ENCODE results near the gene MEIOC. TPM values are rescaled to one million over a fixed set of nuclear protein-coding genes. Genes with fewer than 3 reads are reported as not detected.

MEIOC gene
- total and polyA plus RNA-seq, 2 donors (not counting 3 experiments of a cell fraction or from before 2014, with no cell fraction given): 0.08 to 0.46 TPM

DNA sequence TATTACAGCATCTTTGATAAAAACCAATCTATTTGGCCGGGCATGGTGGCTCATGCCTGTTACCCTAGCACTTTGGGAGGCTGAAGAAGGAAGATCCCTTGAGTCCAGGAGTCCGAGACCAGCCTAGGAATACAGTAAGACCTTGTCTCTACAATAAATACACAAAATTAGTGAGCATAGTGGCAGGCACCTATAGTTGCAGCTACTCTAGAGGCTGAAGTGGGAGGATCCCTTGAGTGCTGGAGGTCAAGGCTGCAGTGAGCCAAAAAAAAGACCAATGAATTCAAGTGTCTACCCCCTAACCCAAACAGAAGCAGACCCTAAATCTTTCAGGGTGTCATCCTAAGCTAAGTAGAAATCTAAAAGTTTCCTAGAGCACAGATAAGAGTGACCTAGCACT, 7.3 kb upstream of the MEIOC start:
- intact Hi-C loops (cut with micrococcal nuclease): no loop called here
- H3K27ac ChIP-seq (ENCODE audit: insufficient read depth, low read depth, low read length): no peak overlapping the region
- FAIRE-seq (no peak), DNase-seq (ENCODE audit: low read depth, low spot score) (no peak)
- H3K4me3 ChIP-seq (replicated peaks in 1 of 3; ENCODE audit: insufficient read depth in 1 of 3, low read depth in 1 of 3, low read length in 3 of 3): no peak overlapping the region
- H3K9me1 ChIP-seq (replicated peaks; ENCODE audit: control insufficient read depth, extremely low read depth, insufficient read depth, low read length): no peaks in the 10 kb centered on the region
- H4K20me1 ChIP-seq (replicated peaks; ENCODE audit: control insufficient read depth, extremely low read depth, insufficient read depth, low read length): no peaks in the 10 kb centered on the region
- POLR2A ChIA-PET: interaction anchor here (0.6 kb wide), 1 partner anchor 194 kb away, joined by 3 read pairs; no protein-coding TSS in a partner anchor
- dilution Hi-C loops (cut with MboI; ENCODE audit: extremely low pct_ligation_motif_present, low sequenced_read_pairs): no loop called here
- CTCF ChIA-PET: interaction anchor here (1.0 to 1.6 kb wide), 4 partner anchors 12 to 67 kb away, joined by 3 to 5 read pairs (median 4); no protein-coding TSS in a partner anchor
- H3K9me3 ChIP-seq (replicated peaks; ENCODE audit: control insufficient read depth, insufficient read depth, low read length): no peaks in the 10 kb centered on the region
- H3K4me2 ChIP-seq (ENCODE audit: insufficient read depth, low read length): no peak overlapping the region
- H3K79me2 ChIP-seq (ENCODE audit: control insufficient read depth, insufficient read depth, low read length): no peaks in the 10 kb centered on the region
- TF ChIP-seq POLR2AphosphoS5 (IDR thresholded peaks at IDR 0.05; ENCODE audit: insufficient read depth, low read depth, low read length) (no peak), JUN (IDR thresholded peaks at IDR 0.05; ENCODE audit: borderline replicate concordance, insufficient read depth, insufficient read length, low read depth) (no peak), EZH2 (IDR thresholded peaks at IDR 0.05; ENCODE audit: borderline replicate concordance, low read depth, low read length, severe bottlenecking) (no peak), GATA2 (IDR thresholded peaks at IDR 0.05; ENCODE audit: insufficient read depth, insufficient read length, low read depth, low read length) (no peak), MYC (IDR thresholded peaks at IDR 0.05; ENCODE audit: low read depth, low read length) (no peak), POLR2A (IDR thresholded peaks at IDR 0.05; ENCODE audit: low read depth, low read length) (no peak), FOS (IDR thresholded peaks at IDR 0.05; ENCODE audit: borderline replicate concordance, insufficient read depth, low read length) (no peak)
- TF ChIP-seq, protein P1, sequence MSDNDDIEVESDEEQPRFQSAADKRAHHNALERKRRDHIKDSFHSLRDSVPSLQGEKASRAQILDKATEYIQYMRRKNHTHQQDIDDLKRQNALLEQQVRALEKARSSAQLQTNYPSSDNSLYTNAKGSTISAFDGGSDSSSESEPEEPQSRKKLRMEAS (IDR thresholded peaks at IDR 0.05; ENCODE audit: insufficient read depth, insufficient read length): no peak
- TF ChIP-seq, protein P2, sequence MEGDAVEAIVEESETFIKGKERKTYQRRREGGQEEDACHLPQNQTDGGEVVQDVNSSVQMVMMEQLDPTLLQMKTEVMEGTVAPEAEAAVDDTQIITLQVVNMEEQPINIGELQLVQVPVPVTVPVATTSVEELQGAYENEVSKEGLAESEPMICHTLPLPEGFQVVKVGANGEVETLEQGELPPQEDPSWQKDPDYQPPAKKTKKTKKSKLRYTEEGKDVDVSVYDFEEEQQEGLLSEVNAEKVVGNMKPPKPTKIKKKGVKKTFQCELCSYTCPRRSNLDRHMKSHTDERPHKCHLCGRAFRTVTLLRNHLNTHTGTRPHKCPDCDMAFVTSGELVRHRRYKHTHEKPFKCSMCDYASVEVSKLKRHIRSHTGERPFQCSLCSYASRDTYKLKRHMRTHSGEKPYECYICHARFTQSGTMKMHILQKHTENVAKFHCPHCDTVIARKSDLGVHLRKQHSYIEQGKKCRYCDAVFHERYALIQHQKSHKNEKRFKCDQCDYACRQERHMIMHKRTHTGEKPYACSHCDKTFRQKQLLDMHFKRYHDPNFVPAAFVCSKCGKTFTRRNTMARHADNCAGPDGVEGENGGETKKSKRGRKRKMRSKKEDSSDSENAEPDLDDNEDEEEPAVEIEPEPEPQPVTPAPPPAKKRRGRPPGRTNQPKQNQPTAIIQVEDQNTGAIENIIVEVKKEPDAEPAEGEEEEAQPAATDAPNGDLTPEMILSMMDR (IDR thresholded peaks at IDR 0.05; ENCODE audit: extremely low read depth in 1 of 2, insufficient read depth in 1 of 2, low read depth in 1 of 2, low read length in 2 of 2): no peak
- no TSS peak for BruUV-seq (replicated peaks)
- peaks cover 12 to 16% of the 10 kb centered on the region in 2 experiments for H3K27me3 ChIP-seq (ENCODE audit: control insufficient read depth in 2 of 2, insufficient read depth in 2 of 2, low read length in 2 of 2)
- H3K9ac ChIP-seq (replicated peaks; ENCODE audit: extremely low read depth, insufficient read depth, low read length): no peak overlapping the region
- H3K4me1 ChIP-seq (ENCODE audit: control insufficient read depth, extremely low read depth, insufficient read depth, low read length): no peaks in the 10 kb centered on the region
- no peaks in the 10 kb centered on the region for H3K36me3 ChIP-seq (ENCODE audit: control insufficient read depth in 2 of 2, extremely low read depth in 1 of 2, insufficient read depth in 2 of 2, low read length in 2 of 2)
- H2AFZ ChIP-seq (ENCODE audit: low read depth, low read length): no peak overlapping the region
